Kidney (tissue), 22 donors: ENCODE data around the gene GAPDH. TPM values are rescaled to one million over a fixed set of nuclear protein-coding genes. Genes with fewer than 3 reads are reported as not detected.

Source experiments
- DNase-seq, 5 donors: peaks; one replicate each; pipeline ENCODE4 v3.0.0-alpha.2; 2013 to 2020
- FAIRE-seq: peaks from 2 replicates; lab custom pipeline; 2012; peaks lifted over from hg19 to GRCh38; lab: Jason Lieb, UNC
- H3K27ac ChIP-seq, 2 donors: one replicate each; pipeline ENCODE4 v1.7.0; 2013; ENCODE audit warnings: low read depth in 2 of 2, low read length in 2 of 2, inconsistent platforms in 1 of 2
- H3K27me3 ChIP-seq: one replicate; pipeline ENCODE4 v1.7.1; 2013; ENCODE audit warnings: low read length, inconsistent platforms; ENCODE audit not compliant: control insufficient read depth, insufficient read depth
- H3K36me3 ChIP-seq, 3 donors: one replicate each; pipeline versions ENCODE4 v1.7.0 to v1.7.1; 2013; ENCODE audit warnings: low read length in 3 of 3, control low read depth in 1 of 3, inconsistent platforms in 1 of 3; ENCODE audit not compliant: insufficient read depth in 3 of 3, control insufficient read depth in 2 of 3
- H3K4me1 ChIP-seq, 3 donors: one replicate each; pipeline versions ENCODE4 v1.7.0 to v1.7.1; 2013; ENCODE audit warnings: low read length in 3 of 3, inconsistent platforms in 1 of 3, low read depth in 1 of 3; ENCODE audit not compliant: control insufficient read depth in 2 of 3, insufficient read depth in 2 of 3
- H3K4me3 ChIP-seq, 3 donors: one replicate each; pipeline versions ENCODE4 v1.7.0 to v1.8.1; 2013; ENCODE audit warnings: low read length in 3 of 3, control low read depth in 1 of 3, inconsistent platforms in 1 of 3
- H3K9ac ChIP-seq, 3 donors: one replicate each; pipeline versions ENCODE4 v1.7.0 to v1.7.1; 2013; ENCODE audit warnings: low read length in 3 of 3, control low read depth in 1 of 3, inconsistent platforms in 1 of 3
- H3K9me3 ChIP-seq, 3 donors: one replicate each; pipeline versions ENCODE4 v1.7.0 to v1.7.1; 2013; ENCODE audit warnings: low read length in 3 of 3, control low read depth in 1 of 3, inconsistent platforms in 1 of 3; ENCODE audit not compliant: control insufficient read depth in 2 of 3, insufficient read depth in 1 of 3
- intact Hi-C: fragments of 100-400 bp; cut with DNase I; formaldehyde crosslinking; loops from one replicate; pipeline ENCODE4 v1.11.1; 2022
- long read RNA-seq, 10 donors: library from polyadenylated mRNA in 1 of 10; unstranded in 1 of 10; transcript quantifications; one replicate each; pipeline ENCODE4 v2.0.0 and lab custom pipeline, GENCODE V29; 2021 to 2026
- polyA plus RNA-seq: library from polyadenylated mRNA; stranded (reverse); fragments of 350-450 nt; fragmentation: Illumina TruSeq; extraction: RNeasy Lipid Tissue Mini Kit (QIAGEN cat#74804); gene quantifications from one replicate; pipeline ENCODE4 v1.2.3, GENCODE V29; 2014; ENCODE audit warnings: low read depth, low replicate concordance; ENCODE audit not compliant: insufficient read depth
- total RNA-seq: library from RNA; stranded (reverse); fragmentation: NEBNext Ultra II Directional; extraction: Animal tissue kit (Norgen Biotek cat#: 25700); gene quantifications from one replicate; pipeline ENCODE4 v1.2.1, GENCODE V29; 2021
- TF ChIP-seq, protein P1 (sequence below): IDR thresholded peaks from 3 replicates; pipeline ENCODE4 v1.5.1; 2012; ENCODE audit warnings: mild to moderate bottlenecking, moderate library complexity, borderline replicate concordance; ENCODE audit not compliant: insufficient read depth; ENCODE audit errors: extremely low read depth
- donor health status: control.
- donor health status: control.
- donor health status: control.
- donor health status: control.
- donor health status: control.
- donor health status: DM: yes; HTN: yes; CAD: no.
- donor health status: Normal renal cell carcinoma (clear cell type).

The GAPDH gene
- total RNA-seq (1,501 TPM), polyA plus RNA-seq (4,871 TPM)
- long read RNA-seq, donor 1, transcript GAPDH-204 (8 exons, 1,256 nt): minor isoform, 45 of 1,625 reads
- long read RNA-seq, donor 1, transcript GAPDH-201 (9 exons, 1,875 nt): major isoform, 818 of 1,625 reads
- long read RNA-seq, donor 1, partial matches to known transcripts: 741 of 1,625 reads
- long read RNA-seq, donor 1, other reads (novel, unspliced or antisense): 16 of 1,625 reads
- long read RNA-seq, donor 2, transcript GAPDH-201 (9 exons, 1,875 nt): major isoform, 936 of 1,673 reads
- long read RNA-seq, donor 2, transcript GAPDH-204 (8 exons, 1,256 nt): minor isoform, 38 of 1,673 reads
- long read RNA-seq, donor 2, partial matches to known transcripts: 632 of 1,673 reads
- long read RNA-seq, donor 2, other reads (novel, unspliced or antisense): 65 of 1,673 reads
- long read RNA-seq, donor 3, transcript GAPDH-210 (2 exons, 390 nt): minor isoform, 5 of 2,282 reads
- long read RNA-seq, donor 3, transcript GAPDH-204 (8 exons, 1,256 nt): minor isoform, 61 of 2,282 reads
- long read RNA-seq, donor 3, transcript GAPDH-201 (9 exons, 1,875 nt): major isoform, 1,234 of 2,282 reads
- long read RNA-seq, donor 3, partial matches to known transcripts: 899 of 2,282 reads
- long read RNA-seq, donor 3, other reads (novel, unspliced or antisense): 81 of 2,282 reads
- long read RNA-seq, donor 4, transcript GAPDH-201 (9 exons, 1,875 nt): major isoform, 773 of 1,209 reads
- long read RNA-seq, donor 4, transcript GAPDH-204 (8 exons, 1,256 nt): minor isoform, 71 of 1,209 reads
- long read RNA-seq, donor 4, partial matches to known transcripts: 330 of 1,209 reads
- long read RNA-seq, donor 4, other reads (novel, unspliced or antisense): 32 of 1,209 reads
- long read RNA-seq, donor 5, transcript GAPDH-201 (9 exons, 1,875 nt): major isoform, 53 of 90 reads
- long read RNA-seq, donor 5, partial matches to known transcripts: 34 of 90 reads
- long read RNA-seq, donor 5, other reads (novel, unspliced or antisense): 0 of 90 reads
- long read RNA-seq, donor 6, transcript GAPDH-210 (2 exons, 390 nt): minor isoform, 6 of 5,079 reads
- long read RNA-seq, donor 6, transcript GAPDH-201 (9 exons, 1,875 nt): major isoform, 2,250 of 5,079 reads
- long read RNA-seq, donor 6, transcript GAPDH-204 (8 exons, 1,256 nt): minor isoform, 128 of 5,079 reads
- long read RNA-seq, donor 6, partial matches to known transcripts: 2,492 of 5,079 reads
- long read RNA-seq, donor 6, other reads (novel, unspliced or antisense): 201 of 5,079 reads
- long read RNA-seq, donor 7, transcript GAPDH-205 (9 exons, 1,348 nt): minor isoform, 7 of 1,125 reads
- long read RNA-seq, donor 7, transcript GAPDH-204 (8 exons, 1,256 nt): minor isoform, 32 of 1,125 reads
- long read RNA-seq, donor 7, transcript GAPDH-201 (9 exons, 1,875 nt): major isoform, 937 of 1,125 reads
- long read RNA-seq, donor 7, partial matches to known transcripts: 112 of 1,125 reads
- long read RNA-seq, donor 7, other reads (novel, unspliced or antisense): 36 of 1,125 reads
- long read RNA-seq, donor 8, transcript GAPDH-201 (9 exons, 1,875 nt): major isoform, 713 of 1,841 reads
- long read RNA-seq, donor 8, transcript GAPDH-204 (8 exons, 1,256 nt): minor isoform, 45 of 1,841 reads
- long read RNA-seq, donor 8, partial matches to known transcripts: 1,025 of 1,841 reads
- long read RNA-seq, donor 8, other reads (novel, unspliced or antisense): 55 of 1,841 reads
- long read RNA-seq, donor 9, transcript GAPDH-204 (8 exons, 1,256 nt): minor isoform, 19 of 878 reads
- long read RNA-seq, donor 9, transcript GAPDH-201 (9 exons, 1,875 nt): major isoform, 400 of 878 reads
- long read RNA-seq, donor 9, partial matches to known transcripts: 459 of 878 reads
- long read RNA-seq, donor 9, other reads (novel, unspliced or antisense): 0 of 878 reads
- long read RNA-seq, donor 10, transcript GAPDH-204 (8 exons, 1,256 nt): minor isoform, 52 of 1,462 reads
- long read RNA-seq, donor 10, transcript GAPDH-201 (9 exons, 1,875 nt): major isoform, 669 of 1,462 reads
- long read RNA-seq, donor 10, partial matches to known transcripts: 711 of 1,462 reads
- long read RNA-seq, donor 10, other reads (novel, unspliced or antisense): 27 of 1,462 reads

DNA sequence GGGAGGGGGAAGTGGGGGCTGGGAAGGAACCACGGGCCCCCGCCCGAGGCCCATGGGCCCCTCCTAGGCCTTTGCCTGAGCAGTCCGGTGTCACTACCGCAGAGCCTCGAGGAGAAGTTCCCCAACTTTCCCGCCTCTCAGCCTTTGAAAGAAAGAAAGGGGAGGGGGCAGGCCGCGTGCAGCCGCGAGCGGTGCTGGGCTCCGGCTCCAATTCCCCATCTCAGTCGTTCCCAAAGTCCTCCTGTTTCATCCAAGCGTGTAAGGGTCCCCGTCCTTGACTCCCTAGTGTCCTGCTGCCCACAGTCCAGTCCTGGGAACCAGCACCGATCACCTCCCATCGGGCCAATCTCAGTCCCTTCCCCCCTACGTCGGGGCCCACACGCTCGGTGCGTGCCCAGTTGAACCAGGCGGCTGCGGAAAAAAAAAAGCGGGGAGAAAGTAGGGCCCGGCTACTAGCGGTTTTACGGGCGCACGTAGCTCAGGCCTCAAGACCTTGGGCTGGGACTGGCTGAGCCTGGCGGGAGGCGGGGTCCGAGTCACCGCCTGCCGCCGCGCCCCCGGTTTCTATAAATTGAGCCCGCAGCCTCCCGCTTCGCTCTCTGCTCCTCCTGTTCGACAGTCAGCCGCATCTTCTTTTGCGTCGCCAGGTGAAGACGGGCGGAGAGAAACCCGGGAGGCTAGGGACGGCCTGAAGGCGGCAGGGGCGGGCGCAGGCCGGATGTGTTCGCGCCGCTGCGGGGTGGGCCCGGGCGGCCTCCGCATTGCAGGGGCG lies at the start of gene GAPDH:
Gene GAPDH (plus strand): TSS at position 595 of the 772 bp plus-strand sequence. CDS start 316 bp downstream, outside the sequence.
- Histone ChIP-seq H3K36me3 (peaks cover 2 to 39% (median 23%) of the 10 kb centered on the region in 3 donors), H3K4me3 (peak within 1 kb of the TSS; percentile 73 to 92 (median 88)), H3K4me1 (peaks cover 0 to 29% (median 17%) of the 10 kb centered on the region in 3 donors), H3K9me3 (no peaks in the 10 kb centered on the region), H3K27ac (peak within 1 kb of the TSS; percentile 99), H3K27me3 (no peaks in the 10 kb centered on the region), H3K9ac (peak within 1 kb of the TSS; percentile 63 to 96 (median 90))
- intact Hi-C loops: no loop called here
- DNase-seq (peak; percentile 96 to 99 (median 98)), FAIRE-seq (no peak)
- TF ChIP-seq, protein P1, sequence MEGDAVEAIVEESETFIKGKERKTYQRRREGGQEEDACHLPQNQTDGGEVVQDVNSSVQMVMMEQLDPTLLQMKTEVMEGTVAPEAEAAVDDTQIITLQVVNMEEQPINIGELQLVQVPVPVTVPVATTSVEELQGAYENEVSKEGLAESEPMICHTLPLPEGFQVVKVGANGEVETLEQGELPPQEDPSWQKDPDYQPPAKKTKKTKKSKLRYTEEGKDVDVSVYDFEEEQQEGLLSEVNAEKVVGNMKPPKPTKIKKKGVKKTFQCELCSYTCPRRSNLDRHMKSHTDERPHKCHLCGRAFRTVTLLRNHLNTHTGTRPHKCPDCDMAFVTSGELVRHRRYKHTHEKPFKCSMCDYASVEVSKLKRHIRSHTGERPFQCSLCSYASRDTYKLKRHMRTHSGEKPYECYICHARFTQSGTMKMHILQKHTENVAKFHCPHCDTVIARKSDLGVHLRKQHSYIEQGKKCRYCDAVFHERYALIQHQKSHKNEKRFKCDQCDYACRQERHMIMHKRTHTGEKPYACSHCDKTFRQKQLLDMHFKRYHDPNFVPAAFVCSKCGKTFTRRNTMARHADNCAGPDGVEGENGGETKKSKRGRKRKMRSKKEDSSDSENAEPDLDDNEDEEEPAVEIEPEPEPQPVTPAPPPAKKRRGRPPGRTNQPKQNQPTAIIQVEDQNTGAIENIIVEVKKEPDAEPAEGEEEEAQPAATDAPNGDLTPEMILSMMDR: peak; percentile 10

DNA sequence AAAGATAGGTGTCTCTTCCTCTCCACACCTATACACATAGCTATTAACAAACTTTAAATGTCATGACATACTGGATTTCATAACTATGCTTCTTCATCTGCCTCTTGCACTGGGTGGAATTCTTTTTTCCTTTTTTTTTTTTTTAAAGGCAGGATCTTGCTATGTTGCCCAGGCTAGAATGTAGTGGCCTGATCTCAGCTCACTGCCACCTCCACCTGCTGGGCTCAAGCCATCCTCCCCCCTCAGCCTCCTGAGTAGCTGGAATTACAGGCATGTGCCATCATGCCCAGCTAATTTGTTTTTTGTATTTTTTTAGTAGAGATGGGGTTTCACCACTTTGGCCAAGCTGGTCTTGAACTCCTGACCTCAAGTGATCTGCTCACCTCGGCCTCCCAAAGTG lies 46.1 kb upstream of the GAPDH start:
- H3K9ac ChIP-seq: no peak overlapping the region
- H3K36me3 ChIP-seq: peaks cover 2 to 6% (median 2%) of the 10 kb centered on the region in 3 donors
- intact Hi-C loops: no loop called here
- peaks cover 0 to 3% (median 0%) of the 10 kb centered on the region in 3 donors for H3K4me1 ChIP-seq
- FAIRE-seq (no peak), DNase-seq (no peak)
- TF ChIP-seq, protein P1: no peak
- H3K9me3 ChIP-seq: no peaks in the 10 kb centered on the region
- H3K27ac ChIP-seq: no peak overlapping the region
- no peaks in the 10 kb centered on the region for H3K27me3 ChIP-seq
- H3K4me3 ChIP-seq: no peak overlapping the region
